Prostate gland (tissue), 2 donors: ENCODE measurements around the gene CRIM1.

Experiments
- CTCF ChIP-seq, 4 experiments: fragments of 200-600 bp in 2 of 4; fragments of 450-650 bp in 2 of 4; sonication (generic) in 2 of 4; IDR thresholded peaks; 1 replicate in 3 of 4; 2 replicates in 1 of 4; pipeline ENCODE4 v1.5.1; 2016 to 2019; ENCODE audit warnings: antibody characterized with exemption in 4 of 4, mild to moderate bottlenecking in 2 of 4, moderate library complexity in 2 of 4
- POLR2A ChIP-seq: fragments of 450-650 bp; IDR thresholded peaks from one replicate; pipeline ENCODE4 v1.6.1; 2016; ENCODE audit warnings: antibody characterized with exemption, mild to moderate bottlenecking

GRCh38 chr2:36373149-36373926, 17.8 kb downstream of the CRIM1 start:
- TF ChIP-seq CTCF (IDR thresholded peaks at IDR 0.05), result no peak
- no peak for TF ChIP-seq POLR2A
